ENCODE measurements around the gene COX5B. TPM values are rescaled to one million over a fixed set of nuclear protein-coding genes. Genes with fewer than 3 reads are reported as not detected.

COX5B gene
- total RNA-seq, 1 experiment from 2014 or later: 346 TPM

DNA sequence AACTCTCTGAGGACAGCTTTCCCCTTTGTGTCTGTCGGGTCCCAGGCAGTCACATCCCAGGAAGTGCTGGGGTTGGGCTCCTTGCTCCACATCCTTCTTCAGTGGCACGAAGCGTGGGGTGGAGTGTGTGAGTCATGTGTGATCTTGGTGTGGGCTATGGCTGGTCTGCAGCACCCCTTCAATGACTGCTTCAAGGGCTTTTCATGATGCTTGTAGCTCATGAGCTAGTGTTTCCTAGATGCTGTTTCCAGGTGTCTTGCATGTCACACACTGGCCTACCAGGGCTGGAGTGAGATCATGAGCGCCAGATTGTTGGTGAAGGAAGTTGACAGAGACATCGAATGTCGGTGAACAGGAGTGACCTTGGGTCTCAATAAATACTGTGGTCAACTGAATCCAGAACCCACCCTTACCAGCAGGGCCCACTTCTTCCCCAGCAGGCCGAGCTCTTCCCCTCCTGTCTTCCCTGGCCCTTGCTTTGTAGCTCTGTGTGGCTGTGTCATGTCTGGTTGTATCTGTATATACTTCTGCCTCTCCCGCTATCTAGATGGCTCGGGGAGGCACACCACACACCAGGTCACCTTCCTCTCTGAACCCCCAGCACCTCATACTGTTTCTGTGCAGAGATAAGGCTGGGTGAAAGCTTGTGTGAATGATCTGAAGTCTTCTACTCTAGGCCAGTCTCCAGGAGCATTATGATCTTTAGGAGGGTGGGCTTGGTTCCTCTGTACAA is 27.5 kb downstream of the COX5B start:
- H3K4me1 Mint-ChIP-seq: peaks cover 27% of the 10 kb centered on the region
- H3K27me3 Mint-ChIP-seq (ENCODE audit: low read depth): no peaks in the 10 kb centered on the region; the same call in 1 of the 2 replicates
- H3K36me3 Mint-ChIP-seq: peaks cover 10% of the 10 kb centered on the region; the same call in 1 of the 2 replicates
- DNase-seq (ENCODE audit: low spot score): no peak
- POLR2A ChIA-PET: interaction anchor here (1.0 kb wide), 1 partner anchor 27 kb away, joined by 3 read pairs; the partner anchor contains the start of gene COX5B
- H3K4me3 Mint-ChIP-seq: no peak overlapping the region
- H3K27ac Mint-ChIP-seq: no peak overlapping the region
- TF ChIP-seq, protein P1, sequence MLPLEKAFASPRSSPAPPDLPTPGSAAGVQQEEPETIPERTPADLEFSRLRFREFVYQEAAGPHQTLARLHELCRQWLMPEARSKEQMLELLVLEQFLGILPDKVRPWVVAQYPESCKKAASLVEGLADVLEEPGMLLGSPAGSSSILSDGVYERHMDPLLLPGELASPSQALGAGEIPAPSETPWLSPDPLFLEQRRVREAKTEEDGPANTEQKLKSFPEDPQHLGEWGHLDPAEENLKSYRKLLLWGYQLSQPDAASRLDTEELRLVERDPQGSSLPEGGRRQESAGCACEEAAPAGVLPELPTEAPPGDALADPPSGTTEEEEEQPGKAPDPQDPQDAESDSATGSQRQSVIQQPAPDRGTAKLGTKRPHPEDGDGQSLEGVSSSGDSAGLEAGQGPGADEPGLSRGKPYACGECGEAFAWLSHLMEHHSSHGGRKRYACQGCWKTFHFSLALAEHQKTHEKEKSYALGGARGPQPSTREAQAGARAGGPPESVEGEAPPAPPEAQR (CRISPR knock-in tag; IDR thresholded peaks at IDR 0.05): no peak
- TF ChIP-seq MXD4 (CRISPR knock-in tag; IDR thresholded peaks at IDR 0.05; ENCODE audit: borderline replicate concordance) (no peak), RELA (CRISPR knock-in tag; IDR thresholded peaks at IDR 0.05; ENCODE audit: borderline replicate concordance) (no peak), ESRRA (CRISPR knock-in tag; IDR thresholded peaks at IDR 0.05; ENCODE audit: borderline replicate concordance) (no peak), CBFB (CRISPR knock-in tag; IDR thresholded peaks at IDR 0.05; ENCODE audit: low read depth) (no peak), PRRX2 (CRISPR knock-in tag; IDR thresholded peaks at IDR 0.05) (no peak), ETV6 (CRISPR knock-in tag; IDR thresholded peaks at IDR 0.05) (no peak), SOX15 (CRISPR knock-in tag; IDR thresholded peaks at IDR 0.05) (no peak), ZNF232 (CRISPR knock-in tag; IDR thresholded peaks at IDR 0.05) (no peak), ZNF416 (CRISPR knock-in tag; IDR thresholded peaks at IDR 0.05) (no peak), GABPB1 (CRISPR knock-in tag; IDR thresholded peaks at IDR 0.05) (no peak), ZNF317 (CRISPR knock-in tag; IDR thresholded peaks at IDR 0.05; ENCODE audit: borderline replicate concordance, low read depth) (no peak)
- TF ChIP-seq, protein P2, sequence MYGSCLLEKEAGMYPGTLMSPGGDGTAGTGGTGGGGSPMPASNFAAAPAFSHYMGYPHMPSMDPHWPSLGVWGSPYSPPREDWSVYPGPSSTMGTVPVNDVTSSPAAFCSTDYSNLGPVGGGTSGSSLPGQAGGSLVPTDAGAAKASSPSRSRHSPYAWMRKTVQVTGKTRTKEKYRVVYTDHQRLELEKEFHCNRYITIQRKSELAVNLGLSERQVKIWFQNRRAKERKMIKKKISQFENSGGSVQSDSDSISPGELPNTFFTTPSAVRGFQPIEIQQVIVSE (CRISPR knock-in tag; IDR thresholded peaks at IDR 0.05; ENCODE audit: borderline replicate concordance): no peak
- TF ChIP-seq, protein P3, sequence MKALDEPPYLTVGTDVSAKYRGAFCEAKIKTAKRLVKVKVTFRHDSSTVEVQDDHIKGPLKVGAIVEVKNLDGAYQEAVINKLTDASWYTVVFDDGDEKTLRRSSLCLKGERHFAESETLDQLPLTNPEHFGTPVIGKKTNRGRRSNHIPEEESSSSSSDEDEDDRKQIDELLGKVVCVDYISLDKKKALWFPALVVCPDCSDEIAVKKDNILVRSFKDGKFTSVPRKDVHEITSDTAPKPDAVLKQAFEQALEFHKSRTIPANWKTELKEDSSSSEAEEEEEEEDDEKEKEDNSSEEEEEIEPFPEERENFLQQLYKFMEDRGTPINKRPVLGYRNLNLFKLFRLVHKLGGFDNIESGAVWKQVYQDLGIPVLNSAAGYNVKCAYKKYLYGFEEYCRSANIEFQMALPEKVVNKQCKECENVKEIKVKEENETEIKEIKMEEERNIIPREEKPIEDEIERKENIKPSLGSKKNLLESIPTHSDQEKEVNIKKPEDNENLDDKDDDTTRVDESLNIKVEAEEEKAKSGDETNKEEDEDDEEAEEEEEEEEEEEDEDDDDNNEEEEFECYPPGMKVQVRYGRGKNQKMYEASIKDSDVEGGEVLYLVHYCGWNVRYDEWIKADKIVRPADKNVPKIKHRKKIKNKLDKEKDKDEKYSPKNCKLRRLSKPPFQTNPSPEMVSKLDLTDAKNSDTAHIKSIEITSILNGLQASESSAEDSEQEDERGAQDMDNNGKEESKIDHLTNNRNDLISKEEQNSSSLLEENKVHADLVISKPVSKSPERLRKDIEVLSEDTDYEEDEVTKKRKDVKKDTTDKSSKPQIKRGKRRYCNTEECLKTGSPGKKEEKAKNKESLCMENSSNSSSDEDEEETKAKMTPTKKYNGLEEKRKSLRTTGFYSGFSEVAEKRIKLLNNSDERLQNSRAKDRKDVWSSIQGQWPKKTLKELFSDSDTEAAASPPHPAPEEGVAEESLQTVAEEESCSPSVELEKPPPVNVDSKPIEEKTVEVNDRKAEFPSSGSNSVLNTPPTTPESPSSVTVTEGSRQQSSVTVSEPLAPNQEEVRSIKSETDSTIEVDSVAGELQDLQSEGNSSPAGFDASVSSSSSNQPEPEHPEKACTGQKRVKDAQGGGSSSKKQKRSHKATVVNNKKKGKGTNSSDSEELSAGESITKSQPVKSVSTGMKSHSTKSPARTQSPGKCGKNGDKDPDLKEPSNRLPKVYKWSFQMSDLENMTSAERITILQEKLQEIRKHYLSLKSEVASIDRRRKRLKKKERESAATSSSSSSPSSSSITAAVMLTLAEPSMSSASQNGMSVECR (CRISPR knock-in tag; IDR thresholded peaks at IDR 0.05; ENCODE audit: borderline replicate concordance): no peak
- TF ChIP-seq, protein P4, sequence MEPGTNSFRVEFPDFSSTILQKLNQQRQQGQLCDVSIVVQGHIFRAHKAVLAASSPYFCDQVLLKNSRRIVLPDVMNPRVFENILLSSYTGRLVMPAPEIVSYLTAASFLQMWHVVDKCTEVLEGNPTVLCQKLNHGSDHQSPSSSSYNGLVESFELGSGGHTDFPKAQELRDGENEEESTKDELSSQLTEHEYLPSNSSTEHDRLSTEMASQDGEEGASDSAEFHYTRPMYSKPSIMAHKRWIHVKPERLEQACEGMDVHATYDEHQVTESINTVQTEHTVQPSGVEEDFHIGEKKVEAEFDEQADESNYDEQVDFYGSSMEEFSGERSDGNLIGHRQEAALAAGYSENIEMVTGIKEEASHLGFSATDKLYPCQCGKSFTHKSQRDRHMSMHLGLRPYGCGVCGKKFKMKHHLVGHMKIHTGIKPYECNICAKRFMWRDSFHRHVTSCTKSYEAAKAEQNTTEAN (CRISPR knock-in tag; IDR thresholded peaks at IDR 0.05): no peak
- CTCF ChIA-PET: interaction anchor here (1.1 to 2.0 kb wide), 4 partner anchors 9 to 28 kb away, joined by 3 to 7 read pairs (median 4); partner anchors contain the start of genes ACTR1B and COX5B
- peaks cover 4% of the 10 kb centered on the region; the same call in 1 of the 2 replicates for H3K9me3 Mint-ChIP-seq
- ATAC-seq: no peak

DNA sequence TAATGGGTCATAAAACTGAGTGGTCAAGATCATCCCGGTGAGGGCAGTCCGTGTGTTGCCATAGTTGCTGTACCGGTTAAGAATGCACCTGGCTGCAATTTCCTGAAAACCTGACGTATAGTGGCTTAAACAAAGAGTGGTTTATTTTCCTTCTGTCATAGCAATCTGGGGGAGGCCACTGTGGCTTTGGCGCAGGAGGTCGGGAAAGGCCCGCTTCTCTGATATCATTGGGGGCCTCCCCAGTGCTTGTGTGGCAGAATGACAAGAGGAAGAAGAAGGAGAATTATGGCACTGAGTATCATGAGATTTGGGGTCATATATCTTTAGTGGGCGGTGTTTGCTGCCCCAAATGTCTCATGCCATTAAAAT is 28.0 kb downstream of the COX5B start:
- Mint-ChIP-seq H3K4me3 (no peak overlapping the region), H3K27ac (no peak overlapping the region), H3K4me1 (peaks cover 27% of the 10 kb centered on the region), H3K27me3 (ENCODE audit: low read depth) (no peaks in the 10 kb centered on the region; the same call in 1 of the 2 replicates), H3K36me3 (peaks cover 12% of the 10 kb centered on the region), H3K9me3 (peaks cover 5% of the 10 kb centered on the region; the same call in 1 of the 2 replicates)
- ATAC-seq (no peak), DNase-seq (ENCODE audit: low spot score) (no peak)
- POLR2A ChIA-PET: no interaction called here
- CTCF ChIA-PET: interaction anchor here (1.5 to 2.0 kb wide), 2 partner anchors 23 to 26 kb away, joined by 4 to 5 read pairs; no protein-coding TSS in a partner anchor
- TF ChIP-seq NR3C1 (CRISPR knock-in tag; conservative IDR thresholded peaks at IDR 0.05; ENCODE audit: low read depth): no peak
- no peak for TF ChIP-seq NR1H2 (CRISPR knock-in tag; IDR thresholded peaks at IDR 0.05)
- TF ChIP-seq ATF1 (CRISPR knock-in tag; IDR thresholded peaks at IDR 0.05): no peak
- TF ChIP-seq PRRX2 (CRISPR knock-in tag; IDR thresholded peaks at IDR 0.05): no peak
- TF ChIP-seq, protein P5, sequence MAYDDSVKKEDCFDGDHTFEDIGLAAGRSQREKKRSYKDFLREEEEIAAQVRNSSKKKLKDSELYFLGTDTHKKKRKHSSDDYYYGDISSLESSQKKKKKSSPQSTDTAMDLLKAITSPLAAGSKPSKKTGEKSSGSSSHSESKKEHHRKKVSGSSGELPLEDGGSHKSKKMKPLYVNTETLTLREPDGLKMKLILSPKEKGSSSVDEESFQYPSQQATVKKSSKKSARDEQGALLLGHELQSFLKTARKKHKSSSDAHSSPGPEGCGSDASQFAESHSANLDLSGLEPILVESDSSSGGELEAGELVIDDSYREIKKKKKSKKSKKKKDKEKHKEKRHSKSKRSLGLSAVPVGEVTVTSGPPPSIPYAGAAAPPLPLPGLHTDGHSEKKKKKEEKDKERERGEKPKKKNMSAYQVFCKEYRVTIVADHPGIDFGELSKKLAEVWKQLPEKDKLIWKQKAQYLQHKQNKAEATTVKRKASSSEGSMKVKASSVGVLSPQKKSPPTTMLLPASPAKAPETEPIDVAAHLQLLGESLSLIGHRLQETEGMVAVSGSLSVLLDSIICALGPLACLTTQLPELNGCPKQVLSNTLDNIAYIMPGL (CRISPR knock-in tag; IDR thresholded peaks at IDR 0.05): no peak
- no peak for TF ChIP-seq ETV6 (CRISPR knock-in tag; IDR thresholded peaks at IDR 0.05)
- no peak for TF ChIP-seq JUN (CRISPR knock-in tag; IDR thresholded peaks at IDR 0.05)
- TF ChIP-seq NFE2L1 (CRISPR knock-in tag; IDR thresholded peaks at IDR 0.05): no peak
- TF ChIP-seq RELA (CRISPR knock-in tag; IDR thresholded peaks at IDR 0.05; ENCODE audit: borderline replicate concordance): no peak
- TF ChIP-seq, protein P2 (CRISPR knock-in tag; IDR thresholded peaks at IDR 0.05; ENCODE audit: borderline replicate concordance): no peak
- TF ChIP-seq ZBTB21 (CRISPR knock-in tag; IDR thresholded peaks at IDR 0.05; ENCODE audit: borderline replicate concordance): no peak
- no peak for TF ChIP-seq TP53 (CRISPR knock-in tag; IDR thresholded peaks at IDR 0.05)
- no peak for TF ChIP-seq FOXJ3 (CRISPR knock-in tag; IDR thresholded peaks at IDR 0.05; ENCODE audit: borderline replicate concordance)
- TF ChIP-seq ZNF396 (CRISPR knock-in tag; IDR thresholded peaks at IDR 0.05; ENCODE audit: borderline replicate concordance): no peak

Measured in WTC11 (cell line).